ENCODE data around the gene POLR2J3. TPM values are rescaled to one million over a fixed set of nuclear protein-coding genes. Genes with fewer than 3 reads are reported as not detected.
"Not testable (repeated sequence)": the region's sequence is repeated elsewhere in the genome, so short reads cannot be mapped to it uniquely, and the experiment has no call there.

Gene POLR2J3
- 64.3 TPM for total RNA-seq

DNA sequence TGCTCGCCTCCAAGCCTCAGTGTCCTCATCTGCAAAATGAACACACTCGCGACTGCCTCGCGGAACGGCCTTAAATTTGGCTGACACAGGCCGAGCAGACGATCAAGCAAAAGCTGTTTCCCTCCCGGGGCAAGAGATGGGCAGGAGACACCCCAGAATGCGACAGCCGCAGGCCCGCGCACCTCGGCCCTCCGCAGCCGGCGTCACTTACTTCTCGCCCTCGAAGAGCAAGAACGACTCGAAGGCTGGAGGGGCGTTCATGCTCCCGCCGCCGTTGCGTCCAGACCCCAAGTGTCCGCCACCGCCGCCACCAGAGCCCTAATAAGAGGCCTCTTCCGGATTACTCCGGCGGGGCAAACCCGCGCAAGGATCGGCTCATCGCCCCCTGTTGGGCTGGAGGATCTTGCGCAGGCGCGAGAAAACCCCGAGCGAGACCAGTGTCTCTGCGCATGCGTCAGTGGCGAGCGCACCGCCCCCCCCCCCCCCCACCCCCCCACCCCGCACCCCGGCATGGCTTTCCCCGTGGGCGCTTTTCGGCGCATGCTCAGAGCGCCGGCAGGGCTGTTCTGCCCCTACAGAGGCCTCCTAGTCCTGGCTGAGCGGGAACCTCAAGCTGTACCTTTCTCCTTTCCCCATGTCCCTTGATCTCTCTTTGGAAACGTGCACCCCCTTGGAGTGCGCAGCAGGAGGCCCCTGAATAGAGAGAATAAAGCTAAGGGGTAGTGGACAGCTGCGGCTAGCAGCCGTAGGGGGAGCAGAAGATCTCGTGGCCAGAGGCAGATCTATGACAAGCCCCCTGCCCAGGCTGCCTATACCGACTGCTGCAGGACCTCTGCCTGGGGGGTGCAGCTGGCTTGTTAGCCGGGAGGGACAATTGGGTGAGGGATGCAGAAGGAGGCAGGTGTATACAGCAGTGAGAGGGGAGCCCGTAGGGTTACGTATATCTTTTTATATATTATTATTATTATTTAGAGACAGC is at the start of gene POLR2J3:
TSS of gene POLR2J3 (minus strand) at position 323 of the 979 bp plus-strand sequence. CDS start at position 261, 62 bp downstream.
- DNase-seq (ENCODE audit: low spot score), result peak; percentile 97

DNA sequence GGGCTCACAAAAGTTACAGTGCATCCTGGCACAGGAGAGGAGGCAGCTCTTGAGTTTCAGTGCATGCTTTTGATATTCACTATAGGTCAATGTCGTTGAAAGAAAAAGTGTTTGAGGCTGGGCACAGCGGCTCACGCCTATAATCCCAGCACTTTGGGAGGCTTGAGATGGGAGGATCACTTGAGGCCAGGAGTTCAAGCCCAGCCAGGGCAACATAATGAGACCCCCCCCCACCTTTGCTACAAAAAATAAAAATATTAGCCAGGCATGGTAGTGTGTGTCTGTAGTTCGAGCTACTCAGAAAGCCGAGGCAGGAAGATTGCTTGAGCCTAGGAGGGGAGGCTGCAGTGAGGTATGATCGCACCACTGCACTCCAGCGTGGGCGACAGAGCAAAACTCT is 45.7 kb upstream of the POLR2J3 start:
- DNase-seq (ENCODE audit: low spot score), result peak; percentile 33

DNA sequence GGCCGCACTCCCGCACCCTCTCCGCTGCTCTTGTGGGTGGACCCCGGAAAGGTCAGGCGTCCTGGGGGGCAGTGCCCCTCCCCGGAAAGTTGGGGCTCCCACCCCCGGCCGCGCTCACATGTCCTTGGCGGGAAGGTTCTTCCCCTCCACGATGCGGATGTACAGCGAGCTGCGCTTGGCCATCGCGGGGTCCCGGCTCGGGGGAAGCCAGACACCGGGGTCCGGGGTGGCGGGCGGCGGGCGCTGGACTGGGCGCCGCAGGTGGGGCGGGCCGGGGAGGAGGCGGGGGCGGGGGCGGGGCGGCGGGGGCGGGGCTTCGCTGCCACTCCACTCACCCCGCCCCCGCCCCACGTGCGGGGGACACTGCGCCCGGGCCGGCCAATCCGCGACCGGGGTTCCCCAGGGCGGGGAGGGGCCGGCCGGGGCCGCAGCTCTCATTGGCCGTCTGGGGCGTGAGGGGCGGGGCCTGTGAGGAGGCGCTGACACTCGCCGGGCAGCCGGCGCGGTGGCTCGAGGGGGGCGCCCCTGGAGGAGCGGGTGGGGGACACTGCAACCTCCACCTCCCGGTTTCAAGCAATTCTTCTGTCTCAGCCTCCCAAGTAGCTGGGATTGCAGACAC is 44.2 kb upstream of the POLR2J3 start, which contains the start of gene RASA4:
TSS of gene RASA4 (minus strand) at position 250 of the 619 bp plus-strand sequence. CDS start at position 183, 67 bp downstream.
- peak; percentile 58 for DNase-seq (ENCODE audit: low spot score)

DNA sequence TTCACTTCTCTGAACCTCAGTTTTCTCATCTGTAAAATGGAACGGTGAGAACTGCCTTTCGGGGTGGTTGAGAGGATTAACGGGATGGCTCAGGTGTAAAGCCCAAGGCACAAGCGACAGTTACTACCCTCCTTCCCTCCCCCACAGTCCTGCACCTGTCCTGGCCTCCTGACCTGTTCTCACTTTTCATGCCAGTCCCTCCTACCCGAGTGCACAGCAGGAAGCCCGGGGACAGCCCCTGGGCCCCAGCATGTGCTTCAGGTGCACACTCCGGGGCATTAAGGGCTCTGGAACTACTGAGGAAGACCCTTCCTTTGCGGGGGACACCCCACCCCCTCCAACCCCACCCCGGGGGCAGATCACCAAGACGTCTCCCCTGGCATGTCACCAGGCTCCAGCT is 43.5 kb upstream of the POLR2J3 start:
- DNase-seq (ENCODE audit: low spot score), result not testable (repeated sequence)

DNA sequence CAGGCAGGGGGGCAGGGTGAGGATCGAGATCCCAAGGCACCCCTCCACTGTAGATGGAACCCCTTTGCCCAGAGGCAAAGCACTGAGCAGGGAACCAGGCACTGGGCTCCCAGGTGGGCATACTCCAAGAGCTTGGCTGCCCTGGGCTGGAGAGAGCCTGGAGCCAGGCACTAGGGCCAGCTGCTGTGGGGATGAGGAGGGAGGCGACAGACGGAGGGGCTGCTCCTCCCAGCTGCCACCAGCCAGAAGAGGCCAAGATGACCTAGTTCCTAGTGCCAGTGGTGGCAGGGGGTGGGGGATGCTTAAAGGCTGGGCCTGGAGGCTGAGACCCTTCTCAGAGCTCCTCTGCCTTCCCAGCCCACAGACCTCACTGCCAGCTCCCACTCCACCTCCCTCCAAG is 42.5 kb upstream of the POLR2J3 start:
- not testable (repeated sequence) for DNase-seq (ENCODE audit: low spot score)

DNA sequence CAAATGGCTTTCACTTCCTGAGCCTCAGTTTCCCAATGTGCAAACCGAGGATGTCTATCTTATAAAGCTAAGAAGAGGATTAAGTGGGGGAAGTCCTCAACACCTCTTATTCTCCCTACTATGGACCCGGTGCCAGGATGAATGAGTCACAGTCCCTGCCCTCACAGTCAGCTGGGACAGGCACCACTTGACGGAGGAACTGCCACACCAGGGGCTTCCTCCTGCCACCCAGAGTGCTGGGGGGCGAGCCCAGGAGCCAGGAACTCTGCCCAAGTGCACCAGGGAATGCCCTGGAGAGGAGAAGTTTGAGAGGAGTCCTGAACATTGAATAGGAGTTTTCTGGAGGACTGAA is 41.9 kb upstream of the POLR2J3 start:
- not testable (repeated sequence) for DNase-seq (ENCODE audit: low spot score)

DNA sequence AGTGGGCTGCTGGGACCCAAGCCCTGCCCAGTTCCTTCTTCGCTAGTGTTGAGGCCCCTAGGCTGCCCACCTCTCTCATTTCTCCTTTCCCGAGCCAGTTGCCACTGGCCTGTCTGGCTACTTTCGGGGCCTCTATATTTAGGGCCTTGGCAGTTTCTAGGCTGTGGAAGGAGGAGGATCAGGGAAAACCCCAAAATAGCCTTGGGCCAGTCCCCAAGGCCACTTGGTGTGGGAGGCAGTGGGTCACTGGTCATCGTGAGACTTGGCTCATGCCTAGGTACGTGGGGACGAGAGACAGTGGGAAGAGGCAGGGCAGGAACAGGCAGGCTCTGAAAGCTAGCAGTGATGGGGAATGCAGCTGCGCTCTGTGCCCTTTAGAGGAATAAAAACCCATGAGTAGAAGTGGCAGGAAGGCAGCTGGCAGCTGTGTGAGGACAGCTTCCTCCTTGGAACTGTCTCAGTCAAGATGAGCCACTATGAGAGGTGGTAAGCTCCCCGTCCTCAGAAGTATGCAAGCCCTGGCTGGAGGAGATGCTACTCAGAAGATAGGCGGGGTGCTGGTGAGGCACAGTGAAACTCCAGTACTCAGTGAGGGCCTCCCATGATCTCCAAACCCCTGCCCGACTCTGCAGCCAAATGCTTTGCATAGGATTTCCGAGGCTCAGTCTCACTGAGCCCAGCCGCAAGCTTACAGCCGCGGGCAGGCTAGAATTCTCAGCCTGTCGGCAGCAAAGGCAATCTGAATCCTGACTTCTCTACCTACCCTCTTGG is 41.4 kb upstream of the POLR2J3 start:
- not testable (repeated sequence) for DNase-seq (ENCODE audit: low spot score)

DNA sequence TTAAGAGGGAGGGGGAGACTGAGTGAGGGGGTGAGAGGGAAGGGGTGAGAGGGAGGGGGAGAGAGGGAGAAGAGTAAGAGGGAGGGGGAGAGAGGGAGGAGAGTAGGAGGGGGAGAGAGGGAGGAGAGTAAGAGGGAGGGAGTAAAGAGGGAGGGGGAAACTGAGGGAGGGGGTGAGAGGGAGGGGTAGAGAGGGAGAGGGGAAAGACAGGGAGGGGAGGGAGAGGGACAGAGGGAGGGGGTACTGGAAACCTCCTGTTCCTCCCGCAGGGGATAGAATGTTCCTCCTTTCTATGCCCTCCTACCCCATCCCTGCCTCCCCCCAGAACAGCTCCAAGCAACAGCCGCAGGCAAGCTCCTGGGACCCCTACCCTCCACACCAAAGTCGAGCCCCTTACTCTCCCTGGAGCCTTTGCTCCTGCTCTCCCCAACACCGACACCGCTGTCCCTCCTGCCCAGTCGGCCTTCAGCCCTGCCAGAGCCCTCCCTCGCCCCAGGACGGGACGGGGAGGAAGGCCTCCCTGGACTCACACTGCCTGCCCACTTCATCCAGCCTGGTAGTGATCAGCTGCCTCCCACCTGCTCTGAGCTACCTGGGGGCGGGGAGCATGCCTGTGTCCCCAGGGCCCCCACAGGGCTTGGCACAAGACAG is 39.4 kb upstream of the POLR2J3 start:
- DNase-seq (ENCODE audit: low spot score), result peak; percentile 45

DNA sequence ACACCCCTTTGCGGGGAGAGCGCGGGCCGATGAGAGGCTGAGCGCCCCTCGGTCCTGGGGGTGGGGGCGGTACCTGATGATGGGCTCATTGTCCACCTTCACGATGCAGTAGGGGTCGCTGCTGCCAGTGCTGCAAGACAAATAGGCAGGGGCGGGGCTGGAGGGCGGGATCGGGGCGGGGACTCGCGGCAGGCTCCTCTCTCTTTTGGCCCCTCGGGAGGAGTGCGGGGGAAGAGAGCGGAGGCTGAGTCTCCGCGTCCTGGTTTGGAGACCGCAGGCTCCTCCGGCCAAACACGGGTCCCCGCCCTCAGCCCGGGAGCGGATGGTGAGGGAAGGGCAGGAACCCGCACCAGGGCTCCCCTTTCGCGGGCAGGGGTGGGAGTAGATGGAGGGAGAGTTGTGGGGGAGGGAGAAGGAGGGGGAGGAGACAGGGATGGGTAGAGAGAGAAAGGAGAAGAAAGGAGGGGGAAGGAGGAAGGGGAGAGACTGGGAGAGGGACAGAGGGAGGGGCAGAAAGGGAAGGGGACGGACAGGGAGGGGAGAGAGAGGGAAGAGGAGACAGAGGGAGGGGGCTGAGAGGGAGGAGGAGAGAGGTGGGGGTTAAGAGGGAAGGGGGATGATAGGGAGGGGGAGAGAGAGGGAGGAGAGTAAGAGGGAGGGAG is 38.8 kb upstream of the POLR2J3 start:
- DNase-seq (ENCODE audit: low spot score), result not testable (repeated sequence)

DNA sequence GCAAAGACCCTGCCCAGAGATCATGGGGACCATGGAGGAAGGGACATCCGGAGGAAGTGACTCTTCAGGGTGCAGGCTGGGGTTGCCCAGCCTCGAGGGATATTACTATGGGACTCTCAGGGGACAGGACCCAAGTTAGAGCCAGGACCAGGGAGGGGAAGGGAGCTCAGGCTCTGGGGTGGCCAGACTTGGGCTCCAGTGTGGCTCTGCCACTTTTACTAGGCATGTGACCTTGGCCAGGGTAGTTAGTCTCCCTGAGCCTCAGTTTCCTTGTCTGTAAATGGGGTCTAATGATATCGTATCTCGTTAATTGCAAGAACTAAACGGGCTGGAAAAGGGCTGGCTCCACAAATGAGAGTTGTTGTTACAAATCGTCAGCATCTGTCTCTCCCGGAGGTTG is 38.1 kb upstream of the POLR2J3 start:
- DNase-seq (ENCODE audit: low spot score), result peak; percentile 33

DNA sequence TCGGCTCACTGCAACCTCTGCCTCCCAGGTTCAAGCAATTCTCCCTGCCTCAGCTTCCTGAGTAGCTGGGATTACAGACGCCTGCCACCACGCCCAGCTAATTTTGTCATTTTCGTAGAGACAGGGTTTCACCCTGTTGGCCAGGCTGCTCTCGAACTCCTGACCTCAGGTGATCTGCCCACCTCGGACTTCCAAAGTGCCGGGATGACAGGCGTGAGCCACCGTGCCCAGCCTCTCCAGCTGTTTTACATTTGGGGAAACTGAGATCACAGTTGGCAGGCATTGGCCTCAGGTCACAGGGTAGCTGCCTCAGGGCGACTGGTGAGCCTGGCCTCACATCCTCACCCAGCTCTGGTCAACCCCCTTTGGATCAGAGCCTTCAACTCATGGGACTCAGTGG is 37.4 kb upstream of the POLR2J3 start:
- not testable (repeated sequence) for DNase-seq (ENCODE audit: low spot score)

DNA sequence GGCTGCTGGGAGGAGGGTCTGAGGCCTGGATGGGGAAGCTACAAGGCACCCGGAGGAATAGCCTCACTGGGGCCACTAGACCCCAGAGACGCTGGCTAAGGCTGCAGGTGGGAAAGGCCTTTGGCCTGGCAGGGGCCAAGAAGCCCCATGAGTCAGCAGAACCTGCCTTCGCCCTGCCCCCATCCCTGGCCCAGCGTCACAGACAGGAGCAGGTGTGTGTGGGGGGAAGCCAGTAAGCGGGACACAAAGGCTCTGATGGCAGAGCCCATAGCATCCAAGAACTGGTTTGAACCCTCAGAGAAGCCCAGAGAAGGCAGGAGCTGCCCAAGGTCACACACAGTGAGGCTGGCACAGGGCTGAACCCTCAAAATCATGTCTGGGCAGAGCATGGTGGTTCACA is 34.5 kb upstream of the POLR2J3 start:
- not testable (repeated sequence) for DNase-seq (ENCODE audit: low spot score)

DNA sequence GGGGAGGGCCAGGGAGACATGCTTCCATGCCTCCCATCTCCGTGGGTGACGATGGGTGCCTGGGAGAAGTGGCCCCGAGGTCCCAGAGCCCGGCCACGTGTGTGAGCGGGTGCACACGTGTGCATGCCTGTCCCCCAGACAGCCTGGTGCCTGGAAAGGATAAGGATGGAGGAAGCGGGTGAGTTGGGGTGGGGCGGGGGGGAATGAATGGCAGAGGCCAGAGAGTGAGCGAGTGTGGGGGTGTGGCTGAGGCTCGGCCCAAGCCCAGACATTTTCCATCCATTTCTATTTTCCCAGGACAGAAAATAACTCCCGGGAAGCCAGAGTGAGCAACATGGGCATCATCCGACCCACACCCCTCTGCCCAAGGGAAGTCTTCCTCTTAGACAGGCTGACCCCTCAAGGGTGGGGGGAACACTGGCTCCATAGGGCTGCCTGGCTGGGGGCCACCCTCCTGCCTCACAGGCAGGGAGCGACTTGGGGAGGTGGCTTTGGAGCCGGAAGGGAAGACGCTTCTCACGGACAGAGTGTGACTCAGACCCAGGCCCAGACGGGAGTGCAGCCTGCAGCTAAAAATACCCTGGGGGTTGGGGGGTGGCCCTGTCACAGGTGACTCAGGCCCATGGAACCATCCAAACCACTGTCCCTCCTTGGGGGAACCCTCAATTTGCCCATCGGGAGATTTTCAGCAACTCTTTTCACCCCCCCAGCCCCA is 32.2 kb upstream of the POLR2J3 start:
- not testable (repeated sequence) for DNase-seq (ENCODE audit: low spot score)

DNA sequence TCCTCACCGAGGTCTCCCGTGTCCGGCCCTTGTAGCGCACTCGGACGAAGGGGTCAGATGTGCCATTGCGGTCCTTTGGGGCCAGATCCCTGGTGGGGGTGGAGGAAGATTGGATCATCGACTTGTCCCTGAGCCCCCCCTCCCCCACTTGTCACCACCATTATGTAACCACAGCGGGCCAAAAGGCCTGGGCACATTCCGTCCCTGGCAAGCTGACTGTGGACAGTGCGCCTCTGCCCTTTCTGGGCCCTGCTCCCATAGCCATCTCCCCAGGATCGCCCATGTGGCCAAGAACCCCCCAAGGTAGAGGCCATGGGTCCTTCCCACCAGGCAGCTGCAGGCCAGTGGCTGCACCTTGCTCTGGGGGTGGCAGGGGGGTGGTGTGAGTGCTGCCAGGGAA is 29.9 kb upstream of the POLR2J3 start:
- not testable (repeated sequence) for DNase-seq (ENCODE audit: low spot score)

DNA sequence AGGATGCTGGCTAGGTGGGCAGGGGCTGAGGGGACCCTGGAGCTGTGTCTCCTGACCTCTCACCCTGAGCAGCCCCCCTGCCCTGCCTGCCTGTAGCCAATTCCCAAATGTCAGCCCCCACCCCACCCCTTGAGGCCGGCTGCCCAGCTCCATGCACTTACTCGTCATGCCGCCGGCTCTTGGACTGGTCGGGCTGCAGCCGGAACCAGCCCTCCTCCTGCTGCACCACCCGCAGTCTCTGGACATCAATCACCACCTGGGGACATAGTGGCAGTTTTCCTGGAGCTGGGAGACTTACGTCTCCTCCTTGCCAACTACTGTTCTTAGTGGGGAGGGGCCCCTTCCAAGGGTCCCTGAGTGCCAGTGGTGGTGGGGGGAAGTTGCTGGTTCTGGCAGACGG is 27.3 kb upstream of the POLR2J3 start:
- not testable (repeated sequence) for DNase-seq (ENCODE audit: low spot score)

DNA sequence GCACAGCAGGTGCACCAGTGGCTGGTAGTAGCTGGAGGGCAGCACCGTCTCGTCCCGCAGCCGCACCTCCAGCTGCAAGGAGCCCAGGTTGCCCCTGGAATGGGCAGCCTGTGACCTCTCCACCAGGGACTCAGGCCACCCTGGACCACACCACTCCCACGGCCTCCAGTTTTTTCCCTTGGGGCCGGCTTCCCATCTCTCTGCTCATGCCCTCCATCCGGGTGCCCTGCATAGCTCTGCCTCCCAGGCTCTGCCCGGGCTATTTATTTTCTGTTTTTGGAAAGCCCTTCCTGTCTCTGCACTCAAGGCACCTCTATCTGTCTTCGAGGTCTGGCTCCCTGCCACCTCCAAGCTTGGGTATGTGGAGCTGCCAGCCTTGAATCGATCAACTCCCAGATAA is 23.7 kb upstream of the POLR2J3 start:
- DNase-seq (ENCODE audit: low spot score), result not testable (repeated sequence)

DNA sequence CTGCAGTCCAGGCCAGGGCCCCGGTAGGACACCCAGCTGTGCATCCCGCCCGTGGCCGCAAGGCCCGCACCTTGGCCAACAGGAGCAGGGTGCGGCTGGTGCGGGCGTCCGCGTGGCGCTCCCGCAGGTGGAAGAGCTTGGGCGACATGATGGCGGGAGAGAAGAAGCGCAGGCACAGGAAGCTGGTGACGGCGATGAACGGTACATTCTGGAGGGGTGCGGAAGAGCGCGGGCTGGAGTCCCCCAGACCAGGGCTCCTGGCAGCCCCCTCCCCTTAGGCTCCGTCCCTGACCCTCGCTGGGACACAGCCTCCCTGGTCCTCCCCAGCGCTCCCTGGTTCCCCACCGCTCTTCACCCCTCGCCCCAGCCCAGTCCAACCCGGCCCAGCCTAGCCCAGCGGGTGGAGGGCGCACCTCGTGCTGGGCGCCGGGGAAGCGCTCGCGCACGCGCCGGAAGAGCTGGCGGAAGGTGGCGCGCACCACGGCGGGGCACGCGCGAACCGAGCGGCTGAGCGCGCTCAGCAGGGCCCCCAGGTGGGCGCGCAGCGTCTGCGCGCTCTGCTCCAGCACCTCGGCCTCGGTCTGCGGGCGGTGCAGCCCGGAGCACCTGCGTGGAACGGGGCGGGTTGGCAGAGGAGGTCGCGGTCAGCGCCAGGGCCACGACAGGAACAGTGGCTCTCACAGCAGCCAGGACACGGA is 21.4 kb upstream of the POLR2J3 start:
- DNase-seq (ENCODE audit: low spot score), result not testable (repeated sequence)

DNA sequence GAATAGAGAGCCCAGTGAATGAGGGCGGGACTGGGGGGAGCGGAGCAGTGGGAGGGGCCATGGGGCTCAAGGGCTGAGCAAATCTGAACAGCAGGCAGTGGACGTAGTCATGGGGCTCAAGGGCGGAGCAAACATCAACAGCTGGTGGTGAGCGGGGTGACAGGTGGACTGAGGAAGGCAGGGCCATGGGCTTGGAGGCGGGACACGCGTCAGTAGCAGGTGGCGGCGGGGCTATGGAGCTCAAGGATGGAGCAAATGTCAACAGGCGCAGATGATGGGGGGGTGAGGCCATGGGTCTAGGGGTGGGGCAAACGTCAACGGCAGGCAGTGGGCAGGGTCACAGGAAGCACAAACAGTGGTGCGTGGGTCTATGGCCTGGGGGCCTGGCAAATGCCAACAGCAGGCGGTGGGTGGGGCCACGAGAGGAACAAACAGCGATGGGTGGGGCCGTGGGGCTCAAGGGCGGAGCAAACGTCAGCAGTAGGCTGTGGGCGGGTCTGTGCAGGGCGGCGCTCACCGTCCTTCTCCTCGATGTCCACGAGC is 20.2 kb upstream of the POLR2J3 start:
- DNase-seq (ENCODE audit: low spot score), result not testable (repeated sequence)

DNA sequence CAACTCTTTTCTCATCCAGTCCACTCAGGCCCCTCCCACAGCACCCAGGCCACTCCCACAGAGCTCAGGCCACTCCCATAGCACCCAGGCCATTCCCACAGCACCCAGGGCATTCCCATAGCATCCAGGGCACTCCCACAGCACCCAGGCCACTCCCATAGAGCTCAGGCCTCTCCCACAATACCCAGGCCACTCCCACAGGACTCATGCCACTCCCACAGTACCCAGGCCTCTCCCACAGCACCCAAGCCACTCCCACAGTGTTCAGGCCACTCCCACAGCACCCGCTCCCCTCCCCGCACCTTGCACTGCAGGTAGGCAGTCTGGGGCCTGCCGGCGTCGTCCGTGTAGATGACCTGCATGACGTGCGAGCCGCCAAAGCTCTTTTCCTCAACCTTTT is 17.5 kb upstream of the POLR2J3 start:
- DNase-seq (ENCODE audit: low spot score), result not testable (repeated sequence)
